Ishikawa (cell line): ENCODE results near the gene VSNL1.

ENCODE experiments used
- EP300 ChIP-seq: IDR thresholded peaks from 2 replicates; pipeline ENCODE4 v1.6.1; 2012; ENCODE audit warnings: borderline replicate concordance
- MAX ChIP-seq: IDR thresholded peaks from 2 replicates; pipeline ENCODE4 v1.6.1; 2012
- RAD21 ChIP-seq: IDR thresholded peaks from 2 replicates; pipeline ENCODE4 v1.6.1; 2012; ENCODE audit warnings: low read depth
- USF1 ChIP-seq: IDR thresholded peaks from 2 replicates; pipeline ENCODE4 v1.6.1; 2012
- ZBTB7A ChIP-seq: IDR thresholded peaks from 2 replicates; pipeline ENCODE4 v1.6.1; 2012; ENCODE audit warnings: low read depth

- TF ChIP-seq RAD21 (no peak), EP300 (no peak), USF1 (no peak), ZBTB7A (no peak), MAX (no peak)
These were observed 122.2 kb downstream of the VSNL1 start for GRCh38 chr2:17662723-17663122.
